K562 (cell line): ENCODE measurements around the gene PAX8.

Experiments used
- REST ChIP-seq, 2 experiments: fragments of 450-650 bp; formaldehyde crosslinking in 1 of 2; IDR thresholded peaks; 2 replicates each; pipeline versions ENCODE4 v1.4.0 to v1.6.1; 2014 to 2020; ENCODE audit warnings: mild to moderate bottlenecking in 2 of 2, borderline replicate concordance in 1 of 2, low read depth in 1 of 2
- TF ChIP-seq, protein P1 (sequence below): sonication (generic); formaldehyde crosslinking; IDR thresholded peaks from 2 replicates; pipeline ENCODE4 v1.4.0; 2020; ENCODE audit warnings: mild to moderate bottlenecking, missing genetic modification reagents

GRCh38 chr2:113172721-113173541 lies 105.8 kb downstream of the PAX8 start:
- TF ChIP-seq, protein P1, sequence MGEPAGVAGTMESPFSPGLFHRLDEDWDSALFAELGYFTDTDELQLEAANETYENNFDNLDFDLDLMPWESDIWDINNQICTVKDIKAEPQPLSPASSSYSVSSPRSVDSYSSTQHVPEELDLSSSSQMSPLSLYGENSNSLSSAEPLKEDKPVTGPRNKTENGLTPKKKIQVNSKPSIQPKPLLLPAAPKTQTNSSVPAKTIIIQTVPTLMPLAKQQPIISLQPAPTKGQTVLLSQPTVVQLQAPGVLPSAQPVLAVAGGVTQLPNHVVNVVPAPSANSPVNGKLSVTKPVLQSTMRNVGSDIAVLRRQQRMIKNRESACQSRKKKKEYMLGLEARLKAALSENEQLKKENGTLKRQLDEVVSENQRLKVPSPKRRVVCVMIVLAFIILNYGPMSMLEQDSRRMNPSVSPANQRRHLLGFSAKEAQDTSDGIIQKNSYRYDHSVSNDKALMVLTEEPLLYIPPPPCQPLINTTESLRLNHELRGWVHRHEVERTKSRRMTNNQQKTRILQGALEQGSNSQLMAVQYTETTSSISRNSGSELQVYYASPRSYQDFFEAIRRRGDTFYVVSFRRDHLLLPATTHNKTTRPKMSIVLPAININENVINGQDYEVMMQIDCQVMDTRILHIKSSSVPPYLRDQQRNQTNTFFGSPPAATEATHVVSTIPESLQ = no peak
- no peak for TF ChIP-seq REST (IDR thresholded peaks at IDR 0.05; ENCODE audit: borderline replicate concordance)
- no peak for TF ChIP-seq REST (CRISPR knock-in tag; IDR thresholded peaks at IDR 0.05; ENCODE audit: low read depth)
